AG04450 (cell line): ENCODE data around the gene ABHD1. TPM values are rescaled to one million over a fixed set of nuclear protein-coding genes. Genes with fewer than 3 reads are reported as not detected.
"Not testable (repeated sequence)": the region's sequence is repeated elsewhere in the genome, so short reads cannot be mapped to it uniquely, and the experiment has no call there.

Experiments
- CTCF ChIA-PET: fragments of 300-600, 350-600 bp; formaldehyde crosslinking; extraction: SDS; loops from one replicate; lab custom pipeline; 2022; ENCODE audit warnings: antibody characterized with exemption, inconsistent platforms; lab: Charles Lee
- POLR2A ChIA-PET: fragments of 350-600 bp; formaldehyde crosslinking; extraction: SDS; loops from one replicate; lab custom pipeline; 2021; ENCODE audit warnings: antibody characterized with exemption, inconsistent platforms; lab: Yijun Ruan, JAX
- DNase-seq: peaks from one replicate; pipeline ENCODE4 v3.0.0-alpha.2; 2011; ENCODE audit warnings: low read depth, low spot score
- H3K27ac ChIP-seq: one replicate; pipeline ENCODE4 v1.5.1; 2012; ENCODE audit warnings: low read depth, low read length, control low read depth
- H3K27me3 ChIP-seq: one replicate; pipeline ENCODE4 v1.6.0; 2012; ENCODE audit warnings: low read length; ENCODE audit not compliant: control insufficient read depth, insufficient read depth
- H3K4me3 ChIP-seq: 2 replicates; pipeline ENCODE4 v1.5.1; 2011; ENCODE audit warnings: mild to moderate bottlenecking, low read depth, low read length, control low read depth
- H3K9me3 ChIP-seq: 2 replicates; pipeline ENCODE4 v1.5.1; 2012; ENCODE audit warnings: low read length; ENCODE audit not compliant: control insufficient read depth, insufficient read depth
- CTCF ChIP-seq: IDR thresholded peaks from 2 replicates; pipeline ENCODE4 v1.5.1; 2011; ENCODE audit warnings: low read depth, low read length, control low read depth, inconsistent platforms
- polyA plus RNA-seq: library from polyadenylated mRNA; depleted of rRNA; stranded (reverse); fragments of >200 nt; gene quantifications from 2 replicates; pipeline ENCODE4 v1.2.3, GENCODE V29; 2011

The ABHD1 gene
- polyA plus RNA-seq, 1 experiment = 0.10 TPM

GRCh38 chr2:27100036-27100435 lies 23.6 kb upstream of the ABHD1 start:
- no peak for DNase-seq
- TF ChIP-seq CTCF = no peak
- Histone ChIP-seq H3K27me3 (peaks cover 14% of the 10 kb centered on the region), H3K9me3 (no peaks in the 10 kb centered on the region; the same call in 1 of the 2 replicates), H3K4me3 (no peak overlapping the region), H3K27ac (no peak overlapping the region)
- ChIA-PET POLR2A (interaction anchor here (0.6 to 0.7 kb wide), 2 partner anchors 40 to 245 kb away, joined by 3 read pairs; no protein-coding TSS in a partner anchor), CTCF (interaction anchor here (1.0 to 9.6 kb wide), 7 partner anchors 24 to 204 kb away, joined by 3 to 136 read pairs (median 6); partner anchors contain the start of gene ABHD1)

DNA sequence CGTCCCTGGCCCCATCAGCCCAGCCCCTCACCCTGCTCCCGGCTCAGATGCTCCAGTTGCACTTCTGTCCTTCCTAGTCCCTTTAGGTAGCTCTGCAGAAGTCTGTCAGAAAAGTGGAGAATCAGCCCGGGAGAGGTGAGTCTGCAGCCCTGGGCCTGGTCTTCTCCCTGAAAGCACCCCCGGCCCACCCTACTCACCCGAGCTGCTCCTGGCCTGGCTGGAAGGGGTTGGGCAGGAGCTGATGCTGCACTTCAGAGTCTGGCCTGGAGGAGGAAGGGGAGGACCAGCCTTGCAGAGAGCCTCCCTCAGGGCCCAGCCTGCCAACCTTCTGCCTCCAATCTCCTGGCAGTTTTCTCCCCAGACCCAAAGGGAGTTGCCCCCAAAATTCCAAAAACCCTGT lies 21.3 kb upstream of the ABHD1 start:
- ChIA-PET POLR2A (interaction anchor here (1.2 kb wide), 1 partner anchor 110 kb away, joined by 4 read pairs; the partner anchor contains the start of genes ATRAID and SLC5A6), CTCF (interaction anchor here (0.6 to 9.6 kb wide), 5 partner anchors 67 to 202 kb away, joined by 3 to 136 read pairs (median 3); no protein-coding TSS in a partner anchor)
- Histone ChIP-seq H3K27ac (no peak overlapping the region), H3K4me3 (no peak overlapping the region), H3K9me3 (no peaks in the 10 kb centered on the region; the same call in 1 of the 2 replicates), H3K27me3 (peaks cover 22% of the 10 kb centered on the region)
- DNase-seq = no peak
- TF ChIP-seq CTCF = no peak

- no peak overlapping the region for H3K4me3 ChIP-seq
- POLR2A ChIA-PET = interaction anchor here (0.6 kb wide), 1 partner anchor 59 kb away, joined by 3 read pairs; no protein-coding TSS in a partner anchor
These were observed 17.6 kb upstream of the ABHD1 start for GRCh38 chr2:27105981-27106380.

GRCh38 chr2:27108221-27108620 lies 15.4 kb upstream of the ABHD1 start:
- no peak for DNase-seq
- Histone ChIP-seq H3K9me3 (no peaks in the 10 kb centered on the region), H3K27me3 (peaks cover 26% of the 10 kb centered on the region), H3K27ac (no peak overlapping the region), H3K4me3 (no peak overlapping the region)
- CTCF ChIA-PET = interaction anchor here (0.6 to 2.1 kb wide), 3 partner anchors 62 to 92 kb away, joined by 3 to 5 read pairs (median 4); no protein-coding TSS in a partner anchor
- POLR2A ChIA-PET = interaction anchor here (0.7 kb wide), 1 partner anchor 21 kb away, joined by 3 read pairs; the partner anchor contains the start of gene KHK
- TF ChIP-seq CTCF = no peak

More at GRCh38 chr2:27105981-27106380, 17.6 kb upstream of the ABHD1 start:
- H3K27me3 ChIP-seq = peaks cover 28% of the 10 kb centered on the region
- H3K27ac ChIP-seq = no peak overlapping the region
- no peaks in the 10 kb centered on the region for H3K9me3 ChIP-seq
- CTCF ChIA-PET = interaction anchor here (0.7 to 1.1 kb wide), 3 partner anchors 173 to 198 kb away, joined by 3 to 4 read pairs (median 3); no protein-coding TSS in a partner anchor
- TF ChIP-seq CTCF = no peak
- DNase-seq = no peak

GRCh38 chr2:27109083-27109482 lies 14.5 kb upstream of the ABHD1 start:
- POLR2A ChIA-PET = interaction anchor here (0.7 kb wide), 1 partner anchor 55 kb away, joined by 5 read pairs; no protein-coding TSS in a partner anchor
- Histone ChIP-seq H3K9me3 (no peaks in the 10 kb centered on the region), H3K4me3 (no peak overlapping the region), H3K27me3 (peaks cover 24% of the 10 kb centered on the region), H3K27ac (no peak overlapping the region)
- DNase-seq = no peak
- TF ChIP-seq CTCF = no peak
- CTCF ChIA-PET = interaction anchor here (1.6 to 2.1 kb wide), 2 partner anchors 61 to 83 kb away, joined by 4 to 5 read pairs; no protein-coding TSS in a partner anchor

- H3K27ac ChIP-seq, POLR2A ChIA-PET, CTCF ChIA-PET, H3K9me3 ChIP-seq, H3K4me3 ChIP-seq, DNase-seq: not testable (repeated sequence)
- H3K27me3 ChIP-seq = peaks cover 26% of the 10 kb centered on the region
These were observed 12.8 kb upstream of the ABHD1 start for GRCh38 chr2:27110603-27111352.
